Right atrium auricular region (tissue), 2 donors: ENCODE results near the gene IFITM5. TPM values are rescaled to one million over a fixed set of nuclear protein-coding genes. Genes with fewer than 3 reads are reported as not detected.
"Not testable (repeated sequence)": the region's sequence is repeated elsewhere in the genome, so short reads cannot be mapped to it uniquely, and the experiment has no call there.

ENCODE experiments used
- DNase-seq: peaks from one replicate; pipeline ENCODE4 v3.0.0-alpha.2; 2019; ENCODE audit warnings: low spot score
- H3K27ac ChIP-seq, 2 donors: fragments of 200-600 bp; sonication (generic); 1 replicate in 1 of 2; 2 replicates in 1 of 2; pipeline ENCODE4 v1.5.1; 2016 to 2019
- H3K27me3 ChIP-seq, 2 donors: fragments of 200-600 bp; sonication (generic); one replicate each; pipeline versions ENCODE4 v1.5.1 to v1.6.0; 2017 to 2019
- H3K36me3 ChIP-seq: fragments of 200-600 bp; sonication (generic); one replicate; pipeline ENCODE4 v1.5.1; 2016
- H3K4me1 ChIP-seq, 2 donors: fragments of 200-600 bp; sonication (generic); one replicate each; pipeline versions ENCODE4 v1.5.1 to v1.6.0; 2017 to 2019
- H3K4me3 ChIP-seq, 2 donors: fragments of 200-600 bp; sonication (generic); 1 replicate in 1 of 2; 2 replicates in 1 of 2; pipeline ENCODE4 v1.5.1; 2017 to 2019; ENCODE audit warnings: mild to moderate bottlenecking in 1 of 2, moderate library complexity in 1 of 2
- H3K9me3 ChIP-seq, 2 donors: fragments of 200-600 bp; sonication (generic); one replicate each; pipeline ENCODE4 v1.5.1; 2019
- total RNA-seq, 2 donors: library from RNA; depleted of rRNA; stranded (reverse); fragments of >200 nt; gene quantifications; one replicate each; pipeline ENCODE4 v1.1.0, GENCODE V29; 2016
- TF ChIP-seq, protein P1 (sequence below), 2 donors: fragments of 200-600 bp; sonication (generic); IDR thresholded peaks; one replicate each; pipeline ENCODE4 v1.5.1; 2019; ENCODE audit warnings: antibody characterized with exemption in 2 of 2

IFITM5 gene
- total RNA-seq, 2 donors from 2014 or later: not detected

- H3K36me3 ChIP-seq: no peaks in the 10 kb centered on the region
- no peak overlapping the region for H3K4me3 ChIP-seq
- TF ChIP-seq, protein P1, sequence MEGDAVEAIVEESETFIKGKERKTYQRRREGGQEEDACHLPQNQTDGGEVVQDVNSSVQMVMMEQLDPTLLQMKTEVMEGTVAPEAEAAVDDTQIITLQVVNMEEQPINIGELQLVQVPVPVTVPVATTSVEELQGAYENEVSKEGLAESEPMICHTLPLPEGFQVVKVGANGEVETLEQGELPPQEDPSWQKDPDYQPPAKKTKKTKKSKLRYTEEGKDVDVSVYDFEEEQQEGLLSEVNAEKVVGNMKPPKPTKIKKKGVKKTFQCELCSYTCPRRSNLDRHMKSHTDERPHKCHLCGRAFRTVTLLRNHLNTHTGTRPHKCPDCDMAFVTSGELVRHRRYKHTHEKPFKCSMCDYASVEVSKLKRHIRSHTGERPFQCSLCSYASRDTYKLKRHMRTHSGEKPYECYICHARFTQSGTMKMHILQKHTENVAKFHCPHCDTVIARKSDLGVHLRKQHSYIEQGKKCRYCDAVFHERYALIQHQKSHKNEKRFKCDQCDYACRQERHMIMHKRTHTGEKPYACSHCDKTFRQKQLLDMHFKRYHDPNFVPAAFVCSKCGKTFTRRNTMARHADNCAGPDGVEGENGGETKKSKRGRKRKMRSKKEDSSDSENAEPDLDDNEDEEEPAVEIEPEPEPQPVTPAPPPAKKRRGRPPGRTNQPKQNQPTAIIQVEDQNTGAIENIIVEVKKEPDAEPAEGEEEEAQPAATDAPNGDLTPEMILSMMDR (IDR thresholded peaks at IDR 0.05): no peak
- H3K27ac ChIP-seq: no peak overlapping the region
- H3K27me3 ChIP-seq: no peaks in the 10 kb centered on the region
- DNase-seq: no peak
- no peaks in the 10 kb centered on the region for H3K9me3 ChIP-seq
- peaks cover 0 to 18% of the 10 kb centered on the region in 2 donors for H3K4me1 ChIP-seq
Observed at GRCh38 chr11:339963-340362, 40.6 kb upstream of the IFITM5 start.

DNA sequence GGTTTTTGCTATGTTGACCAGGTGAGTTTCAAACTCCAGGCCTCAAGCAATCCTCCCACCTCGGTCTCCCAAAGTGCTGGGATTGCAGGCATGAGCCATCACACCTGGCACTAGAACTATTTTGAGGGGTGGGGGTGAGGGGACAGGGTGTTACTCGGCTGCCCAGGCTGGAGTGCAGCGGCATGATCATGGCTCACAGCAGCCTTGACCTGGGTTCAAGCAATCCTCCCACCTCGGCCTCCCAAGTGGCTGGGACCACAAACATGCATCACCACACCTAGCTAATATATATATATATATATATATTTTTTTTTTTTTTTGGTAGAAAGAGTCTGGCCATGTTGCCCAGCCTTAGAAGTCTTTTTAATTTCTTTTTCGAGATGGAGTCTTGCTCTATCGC lies 38.4 kb upstream of the IFITM5 start:
- Histone ChIP-seq H3K27me3 (no peaks in the 10 kb centered on the region), H3K4me1 (peaks cover 0 to 27% of the 10 kb centered on the region in 2 donors), H3K27ac (no peak overlapping the region), H3K36me3 (no peaks in the 10 kb centered on the region), H3K9me3 (no peaks in the 10 kb centered on the region), H3K4me3 (no peak overlapping the region)
- DNase-seq: no peak
- TF ChIP-seq, protein P1 (IDR thresholded peaks at IDR 0.05): no peak

- Histone ChIP-seq H3K27me3 (no peaks in the 10 kb centered on the region), H3K4me1 (peaks cover 0 to 27% of the 10 kb centered on the region in 2 donors), H3K36me3 (no peaks in the 10 kb centered on the region), H3K9me3 (no peaks in the 10 kb centered on the region), H3K27ac (peak overlapping the region; percentile 71 to 80), H3K4me3 (no peak overlapping the region)
- no peak for DNase-seq
- TF ChIP-seq, protein P1 (IDR thresholded peaks at IDR 0.05): no peak
Observed at GRCh38 chr11:336659-337198, 37.4 kb upstream of the IFITM5 start.

GRCh38 chr11:335779-336658 lies 36.7 kb upstream of the IFITM5 start:
- TF ChIP-seq, protein P1 (IDR thresholded peaks at IDR 0.05): no peak
- Histone ChIP-seq H3K27ac (peak overlapping the region; percentile 71 to 80), H3K4me1 (peaks cover 0 to 27% of the 10 kb centered on the region in 2 donors), H3K4me3 (no peak overlapping the region), H3K27me3 (no peaks in the 10 kb centered on the region), H3K9me3 (no peaks in the 10 kb centered on the region), H3K36me3 (no peaks in the 10 kb centered on the region)
- DNase-seq: no peak

GRCh38 chr11:334264-334994 lies 35.1 kb upstream of the IFITM5 start:
- TF ChIP-seq, protein P1 (IDR thresholded peaks at IDR 0.05): no peak
- Histone ChIP-seq H3K9me3 (no peaks in the 10 kb centered on the region), H3K4me1 (peaks cover 0 to 27% of the 10 kb centered on the region in 2 donors), H3K36me3 (no peaks in the 10 kb centered on the region), H3K27ac (peak overlapping the region; percentile 71 to 80), H3K4me3 (no peak overlapping the region), H3K27me3 (no peaks in the 10 kb centered on the region)
- DNase-seq: peak; percentile 80

GRCh38 chr11:333616-334263 lies 34.4 kb upstream of the IFITM5 start:
- not testable (repeated sequence) for DNase-seq, H3K36me3 ChIP-seq, H3K4me3 ChIP-seq, H3K9me3 ChIP-seq, H3K27me3 ChIP-seq
- peak overlapping the region; percentile 71 to 80 for H3K27ac ChIP-seq
- H3K4me1 ChIP-seq: peaks cover 0 to 27% of the 10 kb centered on the region in 2 donors
